IMR-90 (cell line): ENCODE measurements around the gene OPCML. TPM values are rescaled to one million over a fixed set of nuclear protein-coding genes. Genes with fewer than 3 reads are reported as not detected.
A peak's percentile ranks its signal among the peaks of the same experiment; 100 is the strongest.

Experiments used
- ATAC-seq: fragments of 200-7000 bp; cut with Tn5 transposase; 2 replicates; pipeline ENCODE4 v1.9.1; 2020; ENCODE audit warnings: low read depth, mild to moderate bottlenecking, moderate library complexity
- BruUV-seq: library from RNA; stranded (reverse); fragments of 400-500 nt; replicated peaks from 2 replicates; lab custom pipeline; 2021; lab: Mats Ljungman, UMichigan
- CTCF ChIA-PET: fragments of 300-600 bp; formaldehyde crosslinking; extraction: SDS; loops from one replicate; lab custom pipeline; 2021; ENCODE audit warnings: antibody characterized with exemption; lab: Yijun Ruan, JAX
- POLR2A ChIA-PET: fragments of 300-600 bp; sonication (Branson Sonifier 250); formaldehyde crosslinking; loops from one replicate; lab custom pipeline; 2022; ENCODE audit warnings: antibody characterized with exemption; ENCODE audit not compliant: unreplicated experiment; lab: Charles Lee
- DNase-seq: peaks from one replicate; pipeline ENCODE4 v3.0.0; 2013
- H2AFZ ChIP-seq: replicated peaks from 2 replicates; pipeline ENCODE3; 2013; ENCODE audit warnings: low read length, mild to moderate bottlenecking; ENCODE audit not compliant: poor library complexity
- H2AK5ac ChIP-seq: 2 replicates; pipeline ENCODE4 v1.6.1; 2013; ENCODE audit warnings: low read depth, low read length, inconsistent platforms
- H2AK9ac ChIP-seq: replicated peaks from 2 replicates; pipeline ENCODE3; 2013; ENCODE audit warnings: mild to moderate bottlenecking, low read depth, low read length, moderate library complexity; ENCODE audit not compliant: poor library complexity
- H2BK120ac ChIP-seq: 2 replicates; pipeline ENCODE4 v1.6.1; 2013; ENCODE audit warnings: low read depth, low read length, inconsistent platforms
- H2BK15ac ChIP-seq: 3 replicates; pipeline ENCODE4 v1.6.1; 2013; ENCODE audit warnings: low read depth, low read length, inconsistent platforms
- H2BK20ac ChIP-seq: 2 replicates; pipeline ENCODE4 v1.6.1; 2013; ENCODE audit warnings: low read depth, mild to moderate bottlenecking, inconsistent platforms, low read length, moderate library complexity
- H2BK5ac ChIP-seq: 2 replicates; pipeline ENCODE4 v1.6.1; 2013; ENCODE audit warnings: mild to moderate bottlenecking, low read depth, low read length, inconsistent platforms; ENCODE audit not compliant: poor library complexity, severe bottlenecking
- H3K14ac ChIP-seq: replicated peaks from 2 replicates; pipeline ENCODE4 v1.6.1; 2013; ENCODE audit warnings: low read depth, low read length, inconsistent platforms
- H3K18ac ChIP-seq: 2 replicates; pipeline ENCODE4 v1.6.1; 2013; ENCODE audit warnings: low read depth, low read length, control low read depth
- H3K23ac ChIP-seq: 2 replicates; pipeline ENCODE4 v1.6.1; 2013; ENCODE audit warnings: low read depth, low read length, inconsistent platforms
- H3K27ac ChIP-seq: 2 replicates; pipeline ENCODE4 v1.5.1; 2013; ENCODE audit warnings: mild to moderate bottlenecking, control low read depth, low read length; ENCODE audit not compliant: insufficient read depth
- H3K27me3 ChIP-seq: 2 replicates; pipeline ENCODE4 v1.6.1; 2013; ENCODE audit warnings: low read length; ENCODE audit not compliant: control insufficient read depth, insufficient read depth
- H3K36me3 ChIP-seq: 2 replicates; pipeline ENCODE4 v1.6.1; 2013; ENCODE audit warnings: low read length, mixed read lengths; ENCODE audit not compliant: control insufficient read depth, insufficient read depth
- H3K4ac ChIP-seq: 2 replicates; pipeline ENCODE4 v1.6.1; 2013; ENCODE audit warnings: low read depth, low read length, inconsistent platforms
- H3K4me1 ChIP-seq: 2 replicates; pipeline ENCODE4 v1.6.1; 2013; ENCODE audit warnings: low read length, mixed read lengths; ENCODE audit not compliant: control insufficient read depth, insufficient read depth
- H3K4me2 ChIP-seq: 2 replicates; pipeline ENCODE4 v1.6.1; 2013; ENCODE audit warnings: low read depth, mild to moderate bottlenecking, control low read depth, low read length, moderate library complexity
- H3K4me3 ChIP-seq: 2 replicates; pipeline ENCODE4 v1.5.1; 2013; ENCODE audit warnings: low read depth, mild to moderate bottlenecking, control low read depth, low read length, moderate library complexity; ENCODE audit not compliant: insufficient read depth
- H3K56ac ChIP-seq: 2 replicates; pipeline ENCODE4 v1.6.1; 2013; ENCODE audit warnings: low read length, inconsistent platforms; ENCODE audit not compliant: insufficient read depth; ENCODE audit errors: extremely low read depth
- H3K79me1 ChIP-seq, 2 experiments: 2 replicates each; pipeline ENCODE4 v1.6.1; 2013; ENCODE audit warnings: low read length in 2 of 2, inconsistent platforms in 1 of 2, low read depth in 1 of 2
- H3K9ac ChIP-seq: 2 replicates; pipeline ENCODE4 v1.6.1; 2013; ENCODE audit warnings: low read depth, low read length, control low read depth
- H3K9me1 ChIP-seq: 2 replicates; pipeline ENCODE4 v1.6.1; 2013; ENCODE audit warnings: low read length, inconsistent platforms; ENCODE audit not compliant: insufficient read depth
- H3K9me3 ChIP-seq: 2 replicates; pipeline ENCODE4 v1.6.1; 2013; ENCODE audit warnings: low read length; ENCODE audit not compliant: control insufficient read depth, insufficient read depth
- H4K20me1 ChIP-seq: 2 replicates; pipeline ENCODE4 v1.6.1; 2013; ENCODE audit warnings: low read length, inconsistent platforms; ENCODE audit not compliant: insufficient read depth
- H4K5ac ChIP-seq: 2 replicates; pipeline ENCODE4 v1.6.1; 2013; ENCODE audit warnings: mild to moderate bottlenecking, low read depth, low read length, control low read depth
- H4K8ac ChIP-seq, 2 experiments: 2 replicates each; pipeline ENCODE4 v1.6.1; 2013; ENCODE audit warnings: low read depth in 2 of 2, low read length in 2 of 2, control low read depth in 1 of 2, inconsistent platforms in 1 of 2
- H4K91ac ChIP-seq: 2 replicates; pipeline ENCODE4 v1.6.1; 2013; ENCODE audit warnings: low read depth, low read length, inconsistent platforms; ENCODE audit not compliant: insufficient read depth
- BHLHE40 ChIP-seq: fragments of 150-350 bp; IDR thresholded peaks from 2 replicates; pipeline ENCODE4 v1.6.1; 2016; ENCODE audit warnings: mild to moderate bottlenecking, low read depth, low read length
- CEBPB ChIP-seq: IDR thresholded peaks from 2 replicates; pipeline ENCODE4 v1.6.1; 2012; ENCODE audit warnings: low read depth, low read length, improper control_type of control experiment
- CHD1 ChIP-seq: IDR thresholded peaks from 2 replicates; pipeline ENCODE4 v1.6.1; 2012; ENCODE audit warnings: low read depth, low read length, improper control_type of control experiment
- FOS ChIP-seq: fragments of 150-350 bp; IDR thresholded peaks from 2 replicates; pipeline ENCODE4 v1.6.1; 2016; ENCODE audit warnings: low read depth, low read length
- MAFK ChIP-seq: IDR thresholded peaks from 2 replicates; pipeline ENCODE4 v1.6.1; 2012; ENCODE audit warnings: low read depth, low read length, improper control_type of control experiment
- MAZ ChIP-seq: IDR thresholded peaks from 2 replicates; pipeline ENCODE4 v1.6.1; 2012; ENCODE audit warnings: low read depth, mild to moderate bottlenecking, low read length, improper control_type of control experiment, moderate library complexity, borderline replicate concordance
- MXI1 ChIP-seq: IDR thresholded peaks from 2 replicates; pipeline ENCODE4 v1.6.1; 2012; ENCODE audit warnings: low read depth, mild to moderate bottlenecking, low read length, moderate library complexity, borderline replicate concordance
- NFE2L2 ChIP-seq: fragments of 150-350 bp; IDR thresholded peaks from 2 replicates; pipeline ENCODE4 v1.6.1; 2016; ENCODE audit warnings: low read depth, mild to moderate bottlenecking, low read length
- POLR2A ChIP-seq: IDR thresholded peaks from 2 replicates; pipeline ENCODE4 v1.6.1; 2012; ENCODE audit warnings: mild to moderate bottlenecking, low read depth, low read length
- RAD21 ChIP-seq: IDR thresholded peaks from 2 replicates; pipeline ENCODE4 v1.6.1; 2012; ENCODE audit warnings: low read length, improper control_type of control experiment
- RCOR1 ChIP-seq: IDR thresholded peaks from 2 replicates; pipeline ENCODE4 v1.6.1; 2012; ENCODE audit warnings: mild to moderate bottlenecking, low read length, improper control_type of control experiment; ENCODE audit not compliant: insufficient replicate concordance
- RFX5 ChIP-seq: IDR thresholded peaks from 2 replicates; pipeline ENCODE4 v1.8.0; 2012; ENCODE audit warnings: low read depth, mild to moderate bottlenecking, low read length, moderate library complexity
- SMC3 ChIP-seq: fragments of 150-350 bp; IDR thresholded peaks from 2 replicates; pipeline ENCODE4 v1.6.1; 2016; ENCODE audit warnings: low read depth, mild to moderate bottlenecking, antibody characterized with exemption, low read length, moderate library complexity
- WGBS, 2 experiments: methylation state at CpG; one replicate each; pipeline versions ENCODE4 v1.1.5 to v1.1.7; 2013; ENCODE audit warnings: missing lambda C conversion rate in 2 of 2; ENCODE audit not compliant: insufficient read length in 1 of 2; ENCODE audit errors: extremely low coverage in 2 of 2; 5-methylcytosine and 5-hydroxymethylcytosine counted together
- dilution Hi-C: fragments of 300-500 bp; cut with HindIII; formaldehyde crosslinking; loops from one replicate; pipeline ENCODE4 v1.14.3; 2018; ENCODE audit warnings: low sequenced_read_pairs; ENCODE audit not compliant: unreplicated experiment
- in situ Hi-C: fragments of 300-500 bp; cut with MboI; formaldehyde crosslinking; loops from 3 replicates; pipeline ENCODE4 v1.14.3; 2019; ENCODE audit warnings: low sequenced_read_pairs, inconsistent platforms, mixed read lengths
- intact Hi-C: fragments of 100-400 bp; cut with micrococcal nuclease; formaldehyde crosslinking; loops from 2 replicates; pipeline ENCODE4 v1.10.0; 2022
- polyA plus RNA-seq, 3 experiments: library from polyadenylated mRNA; depleted of rRNA; stranded (reverse); fragments of >200 nt; gene quantifications; 2 replicates each; pipeline ENCODE4 v1.2.3, GENCODE V29; 2012; ENCODE audit warnings: low replicate concordance in 1 of 3
- total RNA-seq: library from RNA; depleted of rRNA; stranded (reverse); fragments of >200 nt; gene quantifications from 2 replicates; pipeline ENCODE4 v1.2.3, GENCODE V29; 2012
- TF ChIP-seq, protein P1 (sequence below): fragments of 150-350 bp; IDR thresholded peaks from 2 replicates; pipeline ENCODE4 v1.6.1; 2017; ENCODE audit warnings: mild to moderate bottlenecking, antibody characterized with exemption, low read length, low read depth
- TF ChIP-seq, protein P2 (sequence below): fragments of 150-350 bp; IDR thresholded peaks from 2 replicates; pipeline ENCODE4 v1.6.1; 2016; ENCODE audit warnings: low read depth, mild to moderate bottlenecking, low read length, moderate library complexity, borderline replicate concordance
- TF ChIP-seq, protein P3 (sequence below): conservative IDR thresholded peaks from 2 replicates; pipeline ENCODE4 v1.5.1; 2012; ENCODE audit warnings: mild to moderate bottlenecking, low read depth, low read length, improper control_type of control experiment

OPCML gene
- total and polyA plus RNA-seq, 2 of the 4 experiments (the other 2 are of a cell fraction), result under 0.01 to 2.6 TPM

DNA sequence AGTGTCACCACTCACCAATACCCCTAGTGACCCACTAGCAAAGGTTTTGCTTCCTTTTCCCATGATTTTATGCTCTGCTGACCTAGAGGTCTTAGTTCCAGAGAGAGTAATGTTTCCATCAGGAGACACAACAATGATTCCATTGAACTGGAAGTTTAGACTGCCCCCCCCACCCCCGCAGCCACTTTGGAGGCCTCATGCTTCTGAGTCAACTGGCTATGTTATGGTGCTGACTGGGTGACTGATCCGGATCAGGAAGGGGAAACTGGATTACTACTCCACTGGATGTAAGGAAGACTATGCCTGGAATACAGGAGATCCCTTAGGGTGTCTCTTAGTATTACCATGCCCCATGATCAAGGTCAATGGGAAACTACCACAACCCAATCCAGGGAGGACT is 633.6 kb downstream of the OPCML start:
- Histone ChIP-seq H3K4me2 (no peak overlapping the region), H2BK20ac (no peak overlapping the region), H3K23ac (no peak overlapping the region), H3K4me1 (peaks cover 3% of the 10 kb centered on the region; the same call in 1 of the 2 replicates), H3K27ac (no peak overlapping the region), H2AK5ac (no peak overlapping the region), H3K4me3 (no peak overlapping the region), H3K56ac (no peak overlapping the region), H3K9me1 (0 out of 2 replicates have a peak, but pooled peaks cover 4% of the 10 kb centered on the region), H3K9me3 (no peaks in the 10 kb centered on the region), H4K91ac (no peak overlapping the region), H4K20me1 (no peaks in the 10 kb centered on the region), H3K27me3 (no peaks in the 10 kb centered on the region), H2BK5ac (no peak overlapping the region), H3K79me1 (no peaks in the 10 kb centered on the region), H2AFZ (no peak overlapping the region), H2AK9ac (no peak overlapping the region), H2BK15ac (no peak overlapping the region), H2BK120ac (no peak overlapping the region), H3K18ac (no peak overlapping the region), H4K5ac (no peak overlapping the region), H3K9ac (no peak overlapping the region), H3K14ac (no peak overlapping the region), H4K8ac (no peak overlapping the region), H3K36me3 (no peaks in the 10 kb centered on the region), H3K4ac (no peak overlapping the region)
- BruUV-seq, result no TSS peak
- ChIA-PET POLR2A (no interaction called here), CTCF (no interaction called here)
- ATAC-seq (no peak), DNase-seq (peak; percentile 41)
- TF ChIP-seq MAZ (no peak), MAFK (no peak), POLR2A (no peak), NFE2L2 (no peak), MXI1 (no peak), CEBPB (no peak), FOS (no peak), BHLHE40 (no peak), CHD1 (no peak), RAD21 (no peak), RCOR1 (no peak), RFX5 (no peak), SMC3 (no peak)
- TF ChIP-seq, protein P1, sequence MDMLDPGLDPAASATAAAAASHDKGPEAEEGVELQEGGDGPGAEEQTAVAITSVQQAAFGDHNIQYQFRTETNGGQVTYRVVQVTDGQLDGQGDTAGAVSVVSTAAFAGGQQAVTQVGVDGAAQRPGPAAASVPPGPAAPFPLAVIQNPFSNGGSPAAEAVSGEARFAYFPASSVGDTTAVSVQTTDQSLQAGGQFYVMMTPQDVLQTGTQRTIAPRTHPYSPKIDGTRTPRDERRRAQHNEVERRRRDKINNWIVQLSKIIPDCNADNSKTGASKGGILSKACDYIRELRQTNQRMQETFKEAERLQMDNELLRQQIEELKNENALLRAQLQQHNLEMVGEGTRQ, result no peak
- TF ChIP-seq, protein P2, sequence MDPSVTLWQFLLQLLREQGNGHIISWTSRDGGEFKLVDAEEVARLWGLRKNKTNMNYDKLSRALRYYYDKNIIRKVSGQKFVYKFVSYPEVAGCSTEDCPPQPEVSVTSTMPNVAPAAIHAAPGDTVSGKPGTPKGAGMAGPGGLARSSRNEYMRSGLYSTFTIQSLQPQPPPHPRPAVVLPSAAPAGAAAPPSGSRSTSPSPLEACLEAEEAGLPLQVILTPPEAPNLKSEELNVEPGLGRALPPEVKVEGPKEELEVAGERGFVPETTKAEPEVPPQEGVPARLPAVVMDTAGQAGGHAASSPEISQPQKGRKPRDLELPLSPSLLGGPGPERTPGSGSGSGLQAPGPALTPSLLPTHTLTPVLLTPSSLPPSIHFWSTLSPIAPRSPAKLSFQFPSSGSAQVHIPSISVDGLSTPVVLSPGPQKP, result no peak
- TF ChIP-seq, protein P3, sequence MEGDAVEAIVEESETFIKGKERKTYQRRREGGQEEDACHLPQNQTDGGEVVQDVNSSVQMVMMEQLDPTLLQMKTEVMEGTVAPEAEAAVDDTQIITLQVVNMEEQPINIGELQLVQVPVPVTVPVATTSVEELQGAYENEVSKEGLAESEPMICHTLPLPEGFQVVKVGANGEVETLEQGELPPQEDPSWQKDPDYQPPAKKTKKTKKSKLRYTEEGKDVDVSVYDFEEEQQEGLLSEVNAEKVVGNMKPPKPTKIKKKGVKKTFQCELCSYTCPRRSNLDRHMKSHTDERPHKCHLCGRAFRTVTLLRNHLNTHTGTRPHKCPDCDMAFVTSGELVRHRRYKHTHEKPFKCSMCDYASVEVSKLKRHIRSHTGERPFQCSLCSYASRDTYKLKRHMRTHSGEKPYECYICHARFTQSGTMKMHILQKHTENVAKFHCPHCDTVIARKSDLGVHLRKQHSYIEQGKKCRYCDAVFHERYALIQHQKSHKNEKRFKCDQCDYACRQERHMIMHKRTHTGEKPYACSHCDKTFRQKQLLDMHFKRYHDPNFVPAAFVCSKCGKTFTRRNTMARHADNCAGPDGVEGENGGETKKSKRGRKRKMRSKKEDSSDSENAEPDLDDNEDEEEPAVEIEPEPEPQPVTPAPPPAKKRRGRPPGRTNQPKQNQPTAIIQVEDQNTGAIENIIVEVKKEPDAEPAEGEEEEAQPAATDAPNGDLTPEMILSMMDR, result no peak
- in situ Hi-C loops (no loop called here), dilution Hi-C loops (no loop called here), intact Hi-C loops (no loop called here)
- whole genome bisulfite sequencing, 2 experiments, result no CpG with 5 or more reads among the region's 2 CpGs
